KMS-11 (cell line): Measurements from ENCODE around the gene PCSK2.

Source experiments
- H2AFZ ChIP-seq: fragments of 200-600 bp; sonication (generic); 2 replicates; pipeline ENCODE4 v1.6.1; 2016; ENCODE audit warnings: antibody characterized with exemption, mixed run types, low read depth
- H3K27ac ChIP-seq: fragments of 200-600 bp; sonication (generic); 2 replicates; pipeline ENCODE4 v1.6.1; 2016; ENCODE audit warnings: mild to moderate bottlenecking, mixed run types
- H3K27me3 ChIP-seq: fragments of 200-600 bp; sonication (generic); 2 replicates; pipeline ENCODE4 v1.6.1; 2017; ENCODE audit warnings: mild to moderate bottlenecking, low read depth, mixed run types, moderate library complexity; ENCODE audit not compliant: insufficient read depth
- H3K36me3 ChIP-seq: fragments of 200-600 bp; sonication (generic); 2 replicates; pipeline ENCODE4 v1.6.1; 2017; ENCODE audit warnings: mild to moderate bottlenecking, mixed run types; ENCODE audit not compliant: insufficient read depth
- H3K4me1 ChIP-seq: fragments of 200-600 bp; sonication (generic); 2 replicates; pipeline ENCODE4 v1.6.1; 2016; ENCODE audit warnings: mild to moderate bottlenecking, low read depth, mixed run types; ENCODE audit not compliant: poor library complexity, severe bottlenecking
- H3K4me2 ChIP-seq: fragments of 200-600 bp; sonication (generic); 2 replicates; pipeline ENCODE4 v1.7.0; 2016; ENCODE audit warnings: mild to moderate bottlenecking, mixed run types
- H3K4me3 ChIP-seq: fragments of 200-600 bp; sonication (generic); IDR thresholded peaks from 2 replicates; pipeline ENCODE4 v1.6.1; 2017; ENCODE audit warnings: low read depth, low read length, mixed read lengths; ENCODE audit not compliant: insufficient read depth
- H3K79me2 ChIP-seq: fragments of 200-600 bp; sonication (generic); 2 replicates; pipeline ENCODE4 v1.6.1; 2016; ENCODE audit warnings: low read depth, mixed run types; ENCODE audit not compliant: insufficient read depth
- H3K9ac ChIP-seq: fragments of 200-600 bp; sonication (generic); 2 replicates; pipeline ENCODE4 v1.6.1; 2016; ENCODE audit warnings: mild to moderate bottlenecking, mixed run types
- H4K20me1 ChIP-seq: fragments of 200-600 bp; sonication (generic); 2 replicates; pipeline ENCODE4 v1.6.1; 2016; ENCODE audit warnings: mild to moderate bottlenecking, mixed run types; ENCODE audit not compliant: insufficient read depth
- TF ChIP-seq, protein P1 (sequence below): fragments of 200-600 bp; sonication (generic); conservative IDR thresholded peaks from 2 replicates; pipeline ENCODE4 v1.6.1; 2017; ENCODE audit warnings: low read depth, mild to moderate bottlenecking, antibody characterized with exemption, low read length, moderate library complexity, mixed read lengths

The PCSK2 gene

DNA sequence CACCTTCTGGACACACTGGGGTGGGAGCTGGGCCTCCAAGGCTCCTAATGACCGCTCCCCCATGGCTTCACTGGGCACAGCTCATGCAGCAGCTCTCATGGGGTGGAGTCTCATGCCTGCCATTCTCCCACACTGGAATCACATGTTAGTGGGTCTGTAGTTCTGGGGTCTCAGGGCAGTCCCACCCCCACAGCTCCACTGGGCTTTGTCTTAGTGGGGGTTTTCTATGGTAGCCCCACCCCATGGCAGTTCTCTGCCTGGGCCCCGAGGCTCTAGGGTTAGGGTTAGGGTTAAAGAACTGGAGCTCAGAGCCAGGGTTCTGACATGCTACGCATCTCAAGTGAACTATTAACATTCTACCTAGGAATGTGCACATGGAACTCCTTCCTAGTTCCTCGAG is 139.0 kb downstream of the PCSK2 start:
- H3K4me1 ChIP-seq = no peaks in the 10 kb centered on the region
- no peak overlapping the region for H3K27ac ChIP-seq
- H3K36me3 ChIP-seq = no peaks in the 10 kb centered on the region
- no peaks in the 10 kb centered on the region for H3K79me2 ChIP-seq
- H2AFZ ChIP-seq = no peak overlapping the region
- no peaks in the 10 kb centered on the region for H3K27me3 ChIP-seq
- TF ChIP-seq, protein P1, sequence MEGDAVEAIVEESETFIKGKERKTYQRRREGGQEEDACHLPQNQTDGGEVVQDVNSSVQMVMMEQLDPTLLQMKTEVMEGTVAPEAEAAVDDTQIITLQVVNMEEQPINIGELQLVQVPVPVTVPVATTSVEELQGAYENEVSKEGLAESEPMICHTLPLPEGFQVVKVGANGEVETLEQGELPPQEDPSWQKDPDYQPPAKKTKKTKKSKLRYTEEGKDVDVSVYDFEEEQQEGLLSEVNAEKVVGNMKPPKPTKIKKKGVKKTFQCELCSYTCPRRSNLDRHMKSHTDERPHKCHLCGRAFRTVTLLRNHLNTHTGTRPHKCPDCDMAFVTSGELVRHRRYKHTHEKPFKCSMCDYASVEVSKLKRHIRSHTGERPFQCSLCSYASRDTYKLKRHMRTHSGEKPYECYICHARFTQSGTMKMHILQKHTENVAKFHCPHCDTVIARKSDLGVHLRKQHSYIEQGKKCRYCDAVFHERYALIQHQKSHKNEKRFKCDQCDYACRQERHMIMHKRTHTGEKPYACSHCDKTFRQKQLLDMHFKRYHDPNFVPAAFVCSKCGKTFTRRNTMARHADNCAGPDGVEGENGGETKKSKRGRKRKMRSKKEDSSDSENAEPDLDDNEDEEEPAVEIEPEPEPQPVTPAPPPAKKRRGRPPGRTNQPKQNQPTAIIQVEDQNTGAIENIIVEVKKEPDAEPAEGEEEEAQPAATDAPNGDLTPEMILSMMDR = no peak
- no peak overlapping the region for H3K9ac ChIP-seq
- H3K4me3 ChIP-seq = no peak overlapping the region
- H3K4me2 ChIP-seq = no peak overlapping the region
- H4K20me1 ChIP-seq = no peaks in the 10 kb centered on the region

DNA sequence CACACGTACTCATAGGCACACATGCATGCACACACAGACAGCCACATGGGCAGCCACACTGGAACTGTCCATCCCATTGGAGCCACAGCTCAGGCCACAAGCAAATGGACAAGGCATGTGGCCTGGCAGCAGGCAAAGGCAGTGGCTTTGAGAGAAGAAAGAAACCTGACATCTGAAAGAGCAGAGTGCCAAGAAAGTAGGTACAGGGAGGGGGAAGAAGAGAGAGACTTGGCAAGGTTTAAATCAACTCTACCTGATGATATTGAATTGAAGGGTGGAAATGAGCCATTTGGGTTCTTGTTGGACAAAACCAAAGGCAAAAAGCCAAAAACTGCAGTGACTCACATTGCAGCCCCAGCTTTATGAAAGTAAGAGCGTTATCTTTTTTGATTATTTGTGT is 142.7 kb downstream of the PCSK2 start:
- TF ChIP-seq, protein P1 = no peak
- no peaks in the 10 kb centered on the region for H3K4me1 ChIP-seq
- no peaks in the 10 kb centered on the region for H4K20me1 ChIP-seq
- no peak overlapping the region for H3K4me3 ChIP-seq
- no peak overlapping the region for H2AFZ ChIP-seq
- no peak overlapping the region for H3K9ac ChIP-seq
- H3K27me3 ChIP-seq = no peaks in the 10 kb centered on the region
- H3K4me2 ChIP-seq = no peak overlapping the region
- H3K79me2 ChIP-seq = no peaks in the 10 kb centered on the region
- H3K27ac ChIP-seq = no peak overlapping the region
- no peaks in the 10 kb centered on the region for H3K36me3 ChIP-seq

DNA sequence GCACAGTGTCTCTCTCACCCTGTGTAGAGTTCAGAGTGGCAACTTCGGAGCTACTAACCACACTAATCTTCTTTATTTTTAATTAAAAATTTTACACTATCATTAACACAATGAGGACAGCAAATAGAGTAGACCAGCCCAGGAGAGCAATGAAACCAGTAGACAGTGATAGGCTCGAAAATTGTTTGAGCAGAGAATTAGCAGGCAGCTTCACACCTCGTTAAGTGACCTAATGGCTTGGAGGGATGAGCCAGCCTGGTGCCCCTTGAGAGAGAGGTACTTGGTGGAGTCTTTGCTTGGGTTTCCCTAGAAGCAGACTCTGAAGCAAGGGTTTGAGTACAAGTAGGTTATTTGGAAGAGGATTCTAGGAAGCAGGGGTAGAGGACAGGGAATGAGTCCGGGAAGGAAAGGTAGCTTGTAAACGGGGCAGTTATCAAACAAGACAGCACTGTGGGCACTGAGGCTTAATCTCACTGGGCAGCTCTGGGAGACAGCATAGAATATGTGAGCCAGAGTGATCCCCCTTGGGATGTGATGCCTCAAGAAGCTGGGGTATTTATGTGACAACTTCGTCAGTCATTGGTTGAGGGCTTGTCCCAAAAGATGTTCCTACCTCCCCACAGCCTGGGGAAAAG is 146.1 kb downstream of the PCSK2 start:
- Histone ChIP-seq H4K20me1 (no peaks in the 10 kb centered on the region), H3K4me2 (no peak overlapping the region), H3K36me3 (no peaks in the 10 kb centered on the region), H3K27me3 (no peaks in the 10 kb centered on the region), H3K4me3 (no peak overlapping the region), H3K79me2 (no peaks in the 10 kb centered on the region), H3K9ac (no peak overlapping the region), H2AFZ (no peak overlapping the region), H3K27ac (no peak overlapping the region), H3K4me1 (no peaks in the 10 kb centered on the region)
- TF ChIP-seq, protein P1 = no peak

DNA sequence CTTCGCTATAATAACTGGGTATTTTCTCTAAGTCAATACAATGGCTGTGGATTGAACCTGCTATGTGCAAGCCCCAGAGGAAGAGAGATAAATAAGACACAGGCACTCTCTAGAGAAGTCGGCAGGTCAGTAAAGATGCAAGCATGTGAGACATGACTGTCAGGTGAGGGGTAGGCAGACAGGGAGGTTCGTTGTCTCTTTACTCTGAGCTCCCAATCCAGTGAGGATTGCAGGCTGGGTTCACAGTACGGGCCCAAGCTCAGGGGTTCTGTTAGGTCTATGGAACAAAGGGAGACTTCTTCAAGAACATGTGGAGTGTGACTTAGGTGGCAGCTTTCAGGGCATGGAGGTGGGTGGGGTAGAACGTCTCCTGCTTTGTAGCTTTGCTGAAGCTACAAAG is 147.2 kb downstream of the PCSK2 start:
- H3K27ac ChIP-seq = no peak overlapping the region
- H4K20me1 ChIP-seq = no peaks in the 10 kb centered on the region
- TF ChIP-seq, protein P1 = no peak
- no peaks in the 10 kb centered on the region for H3K4me1 ChIP-seq
- no peaks in the 10 kb centered on the region for H3K79me2 ChIP-seq
- H3K36me3 ChIP-seq = no peaks in the 10 kb centered on the region
- H2AFZ ChIP-seq = no peak overlapping the region
- H3K4me3 ChIP-seq = no peak overlapping the region
- no peak overlapping the region for H3K9ac ChIP-seq
- H3K27me3 ChIP-seq = no peaks in the 10 kb centered on the region
- H3K4me2 ChIP-seq = no peak overlapping the region
